ENCODE results near the gene TRIM74.
"Not testable (repeated sequence)": the region's sequence is repeated elsewhere in the genome, so short reads cannot be mapped to it uniquely, and the experiment has no call there.

DNA sequence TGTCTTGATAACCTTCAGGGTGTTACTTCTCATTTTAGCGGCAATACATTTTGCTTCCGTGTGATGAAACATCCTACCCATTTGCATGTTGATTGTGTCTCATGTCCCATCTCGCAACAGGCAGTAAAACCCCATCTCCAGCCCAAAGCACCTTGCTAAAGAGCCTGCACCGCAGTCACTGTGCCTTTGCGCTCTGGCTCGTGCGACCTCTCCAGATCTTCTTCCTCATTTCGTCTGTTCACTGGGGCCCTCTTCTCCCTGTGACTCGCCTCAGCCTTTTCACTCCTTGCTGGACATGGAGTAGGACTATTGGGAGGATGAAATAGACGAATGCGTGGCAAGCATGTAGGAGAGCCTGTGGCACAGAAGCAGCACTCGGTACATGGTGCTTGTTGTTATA lies 57.9 kb downstream of the TRIM74 start:
- TF ChIP-seq, protein P1, sequence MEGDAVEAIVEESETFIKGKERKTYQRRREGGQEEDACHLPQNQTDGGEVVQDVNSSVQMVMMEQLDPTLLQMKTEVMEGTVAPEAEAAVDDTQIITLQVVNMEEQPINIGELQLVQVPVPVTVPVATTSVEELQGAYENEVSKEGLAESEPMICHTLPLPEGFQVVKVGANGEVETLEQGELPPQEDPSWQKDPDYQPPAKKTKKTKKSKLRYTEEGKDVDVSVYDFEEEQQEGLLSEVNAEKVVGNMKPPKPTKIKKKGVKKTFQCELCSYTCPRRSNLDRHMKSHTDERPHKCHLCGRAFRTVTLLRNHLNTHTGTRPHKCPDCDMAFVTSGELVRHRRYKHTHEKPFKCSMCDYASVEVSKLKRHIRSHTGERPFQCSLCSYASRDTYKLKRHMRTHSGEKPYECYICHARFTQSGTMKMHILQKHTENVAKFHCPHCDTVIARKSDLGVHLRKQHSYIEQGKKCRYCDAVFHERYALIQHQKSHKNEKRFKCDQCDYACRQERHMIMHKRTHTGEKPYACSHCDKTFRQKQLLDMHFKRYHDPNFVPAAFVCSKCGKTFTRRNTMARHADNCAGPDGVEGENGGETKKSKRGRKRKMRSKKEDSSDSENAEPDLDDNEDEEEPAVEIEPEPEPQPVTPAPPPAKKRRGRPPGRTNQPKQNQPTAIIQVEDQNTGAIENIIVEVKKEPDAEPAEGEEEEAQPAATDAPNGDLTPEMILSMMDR (IDR thresholded peaks at IDR 0.05) = not testable (repeated sequence)
- not testable (repeated sequence) for TF ChIP-seq POLR2A (IDR thresholded peaks at IDR 0.05)

Measured in thyroid gland (tissue), 4 donors.